GM19238 (cell line): ENCODE data around the gene SIGMAR1.

Experiments
- DNase-seq: peaks from one replicate; pipeline ENCODE4 v3.0.0; 2011; ENCODE audit warnings: low spot score; ENCODE audit not compliant: insufficient read length

Gene SIGMAR1

DNA sequence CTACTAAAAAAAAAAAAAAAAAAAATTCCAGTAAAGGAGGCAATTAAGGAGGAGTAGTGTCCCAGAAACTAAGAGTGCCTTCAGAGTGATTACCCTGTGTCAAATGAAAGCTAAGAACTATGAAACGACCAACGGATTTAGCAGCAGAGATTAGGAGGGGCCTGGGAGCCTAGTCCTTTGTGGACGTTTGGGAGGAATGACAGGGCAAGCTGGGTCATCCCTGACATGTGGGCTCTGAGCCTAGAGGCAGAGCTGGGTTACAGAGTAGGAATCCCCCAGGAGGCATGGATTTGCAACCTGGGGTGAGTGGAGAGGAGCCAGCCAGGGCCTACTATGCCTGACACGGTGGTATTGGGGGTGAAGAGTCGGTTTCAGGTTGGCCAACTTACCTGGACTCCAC, 4.4 kb downstream of the SIGMAR1 start:
- no peak for DNase-seq

DNA sequence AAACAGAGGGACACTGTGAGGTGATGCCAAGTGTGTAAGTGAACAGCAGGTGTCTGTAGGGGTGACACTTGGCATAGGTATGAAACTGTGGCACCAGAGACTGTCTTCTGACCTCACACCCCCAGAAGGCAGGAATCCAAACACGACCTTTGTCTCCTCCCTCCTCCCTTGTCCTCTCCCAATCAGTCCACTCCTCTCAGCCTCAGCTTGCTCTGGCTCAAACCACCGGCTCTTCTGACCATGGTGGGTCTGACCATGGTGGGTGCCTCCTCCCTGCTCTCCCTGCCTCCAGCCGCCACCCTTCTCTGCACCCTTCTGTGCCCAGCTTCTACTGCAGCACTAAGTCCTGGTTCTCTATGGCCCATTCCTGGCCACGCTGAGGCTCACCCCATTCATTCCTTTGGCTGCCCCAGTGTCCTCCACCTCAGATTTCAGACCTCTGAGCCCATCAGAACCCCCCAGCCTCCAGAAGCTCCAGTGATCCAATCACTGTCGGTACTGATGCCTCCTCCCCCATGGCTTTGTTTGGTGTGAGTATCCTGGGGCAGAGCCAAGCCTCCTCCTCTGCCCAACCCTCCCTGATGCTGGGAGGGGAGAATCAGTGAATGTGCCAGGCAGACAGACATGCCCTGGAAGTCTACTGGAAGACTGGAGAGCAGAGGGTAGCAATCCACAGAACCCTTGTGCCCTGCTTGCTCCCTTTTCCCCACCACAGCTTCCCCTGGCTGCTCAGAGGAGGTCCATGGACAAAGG, 7.0 kb downstream of the SIGMAR1 start:
- no peak for DNase-seq

DNA sequence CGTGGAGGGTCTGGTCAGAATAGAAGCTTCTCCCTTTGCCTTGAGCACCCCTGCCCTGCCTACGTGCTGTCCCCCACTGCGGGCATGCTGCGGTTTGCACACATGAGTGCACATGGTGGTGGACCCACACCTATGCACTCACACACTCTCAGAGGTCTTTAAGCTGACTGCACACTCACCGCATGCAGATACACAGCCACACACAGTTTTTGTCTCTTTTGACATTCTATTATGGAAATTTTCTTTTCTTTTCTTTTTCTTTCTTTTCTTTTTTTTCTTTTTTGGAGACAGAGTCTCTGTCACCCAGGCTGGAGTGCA, 8.1 kb downstream of the SIGMAR1 start:
- no peak for DNase-seq

DNA sequence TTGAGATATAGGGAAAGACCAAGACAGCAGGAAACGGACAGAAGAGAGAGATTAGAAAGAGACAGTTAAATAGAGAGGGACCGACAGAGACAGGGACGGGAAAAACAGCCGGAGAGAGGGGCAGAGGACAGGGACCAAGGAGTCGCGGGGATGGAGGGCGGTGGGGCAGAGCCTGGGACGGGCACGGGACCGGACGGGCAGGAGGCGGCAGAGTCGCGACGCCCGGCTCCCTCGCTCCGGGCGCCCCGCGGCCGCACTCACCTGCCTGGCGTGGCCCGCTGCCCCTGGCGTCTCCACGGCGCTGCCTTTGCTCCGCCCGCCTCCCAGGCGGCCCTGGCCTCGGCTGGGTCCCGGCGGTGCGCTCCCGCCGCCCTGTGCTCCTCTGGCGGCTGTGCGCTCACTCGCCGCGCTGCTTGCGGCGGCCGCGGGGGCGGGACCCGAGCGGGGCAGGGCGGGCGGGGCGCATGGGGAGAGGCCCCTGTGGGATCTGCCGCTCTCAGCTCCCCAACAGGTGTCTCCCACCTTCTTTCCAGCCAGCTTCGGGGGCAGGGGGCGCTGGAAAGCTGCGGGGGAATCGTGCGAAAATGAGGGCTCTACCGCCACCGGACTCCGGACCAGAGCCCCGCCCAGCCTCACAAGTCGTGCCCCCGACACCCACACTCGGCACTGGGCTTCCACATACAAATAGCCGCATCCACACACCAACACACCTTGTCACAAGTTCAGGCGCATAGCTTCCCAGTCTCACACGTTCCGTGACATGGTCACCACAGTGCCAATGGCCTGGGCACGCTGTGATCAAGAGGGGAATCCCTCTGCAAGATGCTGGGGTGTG, 8.7 kb downstream of the SIGMAR1 start, which contains the start of gene ARID3C:
Gene ARID3C (minus strand): TSS at position 411 of the 835 bp plus-strand sequence. CDS start 1,052 bp downstream, outside the sequence.
- DNase-seq: no peak

DNA sequence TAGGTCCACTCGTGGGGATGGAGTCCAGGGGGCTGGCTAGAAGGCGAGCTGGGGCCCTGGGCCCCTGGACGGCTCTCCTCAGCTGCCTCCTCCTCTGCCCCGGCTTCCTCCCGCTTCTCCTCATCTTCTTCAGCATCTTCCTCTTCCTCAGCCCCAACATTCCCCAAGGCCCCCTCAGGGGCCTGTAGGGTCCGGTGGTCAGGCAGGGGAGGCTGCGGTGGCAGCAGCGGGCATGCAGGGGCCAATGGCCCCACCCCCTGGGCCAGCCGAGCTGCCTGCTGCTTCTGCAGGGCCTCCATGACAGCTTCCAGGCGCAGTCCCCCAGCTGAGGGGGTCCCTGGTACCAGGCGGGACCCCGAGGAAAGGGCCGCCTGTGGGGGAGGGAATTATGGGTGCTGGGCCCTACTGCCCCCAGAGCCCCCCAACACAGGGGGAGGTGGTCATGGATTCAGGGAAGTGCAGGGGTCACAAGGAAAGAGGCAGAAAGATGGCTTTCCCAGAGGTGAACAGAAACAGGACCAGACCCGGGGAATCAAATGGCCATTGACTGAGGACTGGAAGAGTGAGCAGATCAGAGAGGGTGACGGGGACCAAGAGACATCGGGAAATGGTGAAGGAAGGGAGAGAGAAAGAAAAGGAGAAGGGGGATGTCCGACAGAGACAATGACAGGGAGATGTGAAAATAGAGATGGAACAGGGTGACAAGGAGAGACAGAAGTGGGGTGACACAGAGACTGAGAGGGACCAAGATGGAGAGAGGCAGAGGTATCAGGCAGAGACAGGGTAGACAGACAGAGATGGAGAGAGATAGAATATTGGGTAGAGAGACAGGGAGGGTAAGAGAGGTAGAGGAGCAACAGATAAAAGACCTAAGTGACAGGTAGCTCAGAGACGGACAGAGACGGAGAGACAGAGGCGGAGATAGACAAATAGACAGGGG, 9.6 kb downstream of the SIGMAR1 start:
- no peak for DNase-seq

DNA sequence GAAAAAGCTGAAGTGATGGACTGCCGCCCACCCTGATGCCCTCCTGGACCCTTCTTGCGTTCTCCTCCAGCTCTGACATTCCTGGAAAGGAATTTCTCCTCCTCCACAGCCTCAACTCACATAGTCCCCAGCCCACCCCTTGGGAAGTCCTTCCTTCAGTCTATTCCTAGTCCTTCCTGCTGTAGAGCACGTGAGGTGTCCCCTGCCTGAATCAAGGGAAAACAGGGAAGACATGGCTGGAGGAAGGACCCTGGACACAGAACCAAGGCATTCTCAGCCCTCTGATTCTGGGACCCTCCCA, 12.5 kb downstream of the SIGMAR1 start:
- no peak for DNase-seq

DNA sequence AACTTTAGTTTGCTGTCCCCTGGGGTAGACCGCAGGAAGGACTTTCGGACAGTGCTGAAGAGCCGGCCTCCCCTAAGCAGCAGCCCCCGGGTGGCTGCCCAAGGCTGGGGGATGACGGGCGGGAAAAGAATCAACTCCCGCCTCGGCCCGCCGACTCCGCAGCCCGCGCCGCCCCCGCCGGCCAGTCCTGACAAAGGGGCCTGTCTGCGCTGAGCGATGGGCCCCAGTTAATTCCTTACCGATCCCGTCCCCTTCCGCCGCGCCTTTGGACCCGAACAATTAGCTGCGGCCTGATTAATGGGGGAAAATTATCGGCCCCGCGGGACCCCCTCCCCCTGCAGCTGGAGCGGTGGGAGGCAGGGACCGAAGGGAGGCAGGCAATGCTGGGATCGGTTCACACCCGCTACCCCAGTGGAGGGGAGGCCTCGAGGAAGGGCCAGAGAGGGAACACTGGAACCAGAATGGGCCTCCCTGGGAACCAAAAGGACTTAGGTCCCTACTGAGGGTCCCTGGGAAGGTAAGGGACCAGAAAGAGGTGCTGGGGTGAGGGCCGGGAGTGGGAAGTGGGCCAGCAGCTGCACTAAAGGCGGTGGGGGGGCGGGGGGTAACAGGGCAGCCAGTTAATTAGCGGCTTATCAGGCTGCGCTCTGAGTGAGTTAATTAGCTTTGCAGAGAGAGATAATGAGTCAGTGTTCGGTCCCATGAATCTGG, 13.0 kb downstream of the SIGMAR1 start:
- no peak for DNase-seq

DNA sequence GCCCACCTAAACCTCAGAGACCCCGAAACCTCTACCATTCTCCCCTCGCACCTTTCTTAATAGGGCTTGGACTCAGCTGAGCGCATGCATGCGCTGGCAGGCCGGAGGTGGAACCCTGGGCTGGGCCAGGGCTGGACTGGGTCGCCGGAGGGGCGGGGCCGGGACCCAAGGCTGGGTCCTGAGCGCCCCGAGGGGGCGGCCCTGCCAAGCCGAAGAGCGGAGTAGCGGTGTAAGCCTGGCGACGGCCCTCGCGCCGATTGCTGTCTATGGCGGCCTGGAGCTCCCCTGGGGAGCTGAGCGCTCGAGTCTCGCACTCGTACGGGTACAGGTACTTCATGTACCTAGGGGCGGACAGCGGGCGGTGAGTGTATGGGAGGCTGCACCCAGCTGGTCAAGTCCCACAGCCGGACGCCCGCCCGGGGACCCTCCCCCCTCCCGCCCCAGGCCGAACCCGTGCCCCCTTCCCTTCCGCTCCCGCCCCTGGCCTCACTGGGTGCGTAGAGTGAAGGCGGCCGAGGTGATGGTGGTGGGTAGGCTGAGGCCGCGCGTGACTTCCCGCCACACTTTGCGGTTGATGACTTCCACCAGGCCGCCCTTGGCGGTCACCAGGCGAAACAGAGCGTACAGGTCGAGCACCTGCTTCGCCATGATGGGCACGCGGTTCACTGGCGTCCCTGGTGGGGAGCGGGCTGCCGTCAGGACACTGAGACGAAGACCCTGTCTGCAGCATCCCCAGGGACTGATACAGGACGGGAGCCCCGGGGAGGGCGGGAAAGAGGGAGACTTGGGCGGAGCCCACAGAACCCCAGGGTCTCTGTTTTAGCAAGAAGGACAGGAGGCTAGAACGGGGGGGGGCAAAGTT, 14.0 kb downstream of the SIGMAR1 start:
- no peak for DNase-seq

DNA sequence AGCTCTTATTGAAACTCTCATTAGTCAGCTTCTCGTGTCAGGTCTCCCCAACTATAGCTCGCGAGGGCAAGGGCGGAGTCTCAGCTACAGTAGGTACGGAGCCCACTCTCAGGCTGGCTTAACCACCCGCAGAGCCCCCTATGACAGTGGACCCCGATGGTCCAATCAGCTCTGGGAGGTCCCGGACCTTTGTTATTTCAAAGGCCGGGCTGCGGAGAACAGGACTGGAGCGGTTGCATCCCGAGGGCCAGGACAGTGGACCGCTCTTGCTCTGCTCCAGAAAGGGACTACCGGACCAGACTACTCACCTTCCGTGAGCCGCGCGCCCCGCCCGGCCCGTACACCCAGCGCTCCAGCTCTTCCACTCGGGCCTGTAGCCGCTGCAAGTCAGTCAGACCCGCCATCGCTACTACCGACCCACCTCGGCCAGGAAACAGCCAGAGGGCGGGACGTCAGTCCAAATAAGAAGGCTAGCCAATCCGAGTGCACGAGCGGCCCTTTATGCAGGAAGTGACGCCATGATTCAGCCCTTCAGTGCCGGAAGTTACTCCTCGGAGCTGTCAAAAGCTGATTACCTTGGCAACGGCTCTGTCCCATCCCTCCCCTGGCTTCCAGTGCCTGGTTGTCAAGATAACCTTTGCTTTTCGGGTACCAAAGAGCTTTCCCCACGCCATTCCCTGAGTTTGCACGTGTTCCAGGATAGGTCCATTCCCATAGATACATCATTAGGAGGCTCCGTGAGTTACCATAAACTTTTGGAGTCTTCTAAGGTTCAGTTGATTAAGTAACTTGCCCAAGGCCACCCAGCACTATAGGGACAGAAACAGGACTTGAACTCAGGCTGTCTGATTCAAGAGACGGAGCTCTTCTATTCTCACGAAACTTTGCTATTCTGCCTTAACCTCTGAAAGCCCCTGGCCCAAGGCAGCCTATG, 17.3 kb downstream of the SIGMAR1 start, which contains the start of gene DCTN3:
Gene DCTN3 (minus strand): TSS at position 435 of the 934 bp plus-strand sequence. CDS start 31 bp downstream, at position 404.
- peak; percentile 98 for DNase-seq

DNA sequence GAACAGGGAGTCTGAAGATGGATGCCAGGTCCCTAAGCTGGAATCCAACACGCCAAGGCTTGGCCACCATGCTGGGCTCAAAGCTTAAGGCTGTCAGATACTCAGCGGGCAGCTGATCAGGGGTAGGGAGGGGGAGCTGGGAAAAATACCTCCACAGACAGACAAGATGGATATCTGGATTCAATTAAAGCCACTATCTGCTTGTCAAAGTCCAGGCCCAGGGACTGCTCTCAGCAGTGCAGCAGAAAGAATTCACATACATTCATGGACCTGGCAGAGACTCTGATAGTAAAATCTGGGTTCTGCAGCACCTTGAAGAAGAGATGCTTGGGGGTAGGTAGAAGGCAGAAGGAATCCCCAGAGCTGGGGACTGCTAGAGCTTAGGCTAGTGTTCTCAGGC, 22.5 kb downstream of the SIGMAR1 start:
- no peak for DNase-seq

DNA sequence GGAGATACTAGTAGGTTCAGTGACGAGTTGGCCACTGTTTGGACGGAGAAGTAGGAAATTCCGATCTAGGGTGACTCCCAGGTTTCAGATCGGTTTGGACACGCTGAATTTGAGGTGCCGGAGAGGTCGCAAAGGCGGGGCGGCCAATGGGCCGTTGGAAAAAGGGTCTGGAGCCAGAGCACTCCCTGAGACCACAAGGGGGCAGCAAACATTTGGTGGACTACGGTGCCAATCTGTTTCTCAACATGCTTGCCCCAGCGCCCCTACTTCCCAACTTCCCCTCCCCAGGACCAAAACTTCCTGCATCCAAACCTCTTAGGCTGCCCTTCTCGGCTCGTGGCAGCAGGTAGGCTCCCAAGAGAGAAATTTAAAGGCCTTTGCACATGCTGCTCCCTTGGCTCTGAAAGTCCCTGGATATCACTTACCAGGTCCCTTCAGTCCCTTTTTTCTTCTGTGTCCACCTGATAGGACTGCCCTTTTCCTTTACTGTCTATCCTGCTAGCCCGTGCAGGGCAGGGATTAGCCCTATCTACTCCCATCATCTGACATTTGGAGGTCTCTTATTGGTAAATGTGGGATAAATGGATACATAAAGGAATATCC, 24.7 kb downstream of the SIGMAR1 start:
- DNase-seq: peak; percentile 73

DNA sequence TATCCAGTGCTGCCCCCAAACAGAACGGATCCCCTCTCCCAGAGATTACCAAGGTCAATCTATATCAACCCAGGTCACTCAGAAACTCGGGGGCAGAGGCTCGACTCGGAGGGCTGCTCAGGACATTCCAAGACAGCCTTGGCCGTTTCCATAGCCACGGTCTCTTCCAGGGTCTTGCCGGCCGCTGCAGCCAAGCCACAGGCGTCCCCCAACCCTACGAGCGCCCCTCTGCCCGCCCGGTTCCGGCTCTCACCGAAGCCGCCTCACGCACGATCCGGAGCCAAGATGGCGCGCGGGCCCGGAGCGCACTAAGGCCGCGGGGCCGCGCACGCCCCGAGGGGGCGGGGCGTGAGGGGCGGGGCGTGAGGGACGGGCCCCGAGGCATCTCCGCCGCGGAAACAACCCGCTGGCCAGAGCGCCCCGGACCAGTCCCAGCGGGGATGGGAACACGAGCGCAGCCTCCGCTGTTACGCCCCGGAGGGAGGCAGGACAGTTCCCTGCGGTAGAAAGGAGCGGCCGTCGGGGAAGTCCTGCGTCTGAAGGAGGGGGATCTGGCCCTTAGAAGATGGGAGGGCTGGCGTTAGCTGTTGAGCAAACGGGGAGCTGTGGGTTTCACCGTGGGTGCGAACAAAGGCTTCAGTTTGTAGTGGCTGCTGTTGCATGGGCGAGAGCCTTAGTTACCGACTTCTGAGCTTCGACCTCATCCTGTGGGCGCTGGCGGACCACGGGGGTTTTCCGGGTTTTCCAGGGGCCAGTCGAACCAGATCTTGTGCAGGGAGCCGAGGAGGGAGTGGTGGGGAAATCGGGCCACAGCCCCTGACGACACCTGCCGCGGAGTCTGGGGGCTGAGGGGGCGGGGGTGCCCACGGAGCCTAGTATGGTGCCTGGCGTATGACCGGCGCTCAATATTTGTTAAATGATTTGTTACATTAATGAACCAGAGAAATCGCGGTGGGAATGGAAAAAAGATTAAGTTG, 25.5 kb downstream of the SIGMAR1 start, which contains the start of gene RPP25L:
Gene RPP25L (minus strand): TSS at position 287 of the 977 bp plus-strand sequence. CDS start 801 bp downstream, outside the sequence.
- peak; percentile 96 for DNase-seq

DNA sequence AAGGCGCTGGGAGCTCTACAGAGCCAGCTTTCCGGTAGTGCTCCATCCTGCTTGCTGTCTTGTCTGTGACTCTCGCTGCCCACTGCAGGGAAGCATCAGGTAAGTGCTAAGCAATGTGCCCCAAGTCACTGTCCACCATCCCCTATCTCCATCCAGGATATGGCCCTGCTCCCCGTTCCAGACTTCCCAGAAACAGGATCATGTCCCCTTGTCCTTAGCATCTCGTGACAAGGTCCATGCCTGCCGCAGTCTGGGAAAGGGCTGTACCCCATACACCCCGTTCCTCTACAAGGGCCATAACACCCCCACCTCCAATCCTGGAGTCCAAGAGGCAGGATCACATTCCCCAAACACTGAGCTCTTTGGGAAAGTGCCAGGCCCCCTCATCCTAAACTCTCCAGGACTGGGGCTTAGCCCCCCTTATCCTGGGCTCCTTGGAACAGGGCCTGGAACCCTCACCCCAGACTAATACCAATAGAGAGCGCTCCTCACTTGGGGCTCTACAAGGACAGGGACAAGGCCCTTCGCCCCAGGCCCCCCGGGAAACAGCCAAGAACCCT, 26.3 kb downstream of the SIGMAR1 start:
- DNase-seq: no peak

DNA sequence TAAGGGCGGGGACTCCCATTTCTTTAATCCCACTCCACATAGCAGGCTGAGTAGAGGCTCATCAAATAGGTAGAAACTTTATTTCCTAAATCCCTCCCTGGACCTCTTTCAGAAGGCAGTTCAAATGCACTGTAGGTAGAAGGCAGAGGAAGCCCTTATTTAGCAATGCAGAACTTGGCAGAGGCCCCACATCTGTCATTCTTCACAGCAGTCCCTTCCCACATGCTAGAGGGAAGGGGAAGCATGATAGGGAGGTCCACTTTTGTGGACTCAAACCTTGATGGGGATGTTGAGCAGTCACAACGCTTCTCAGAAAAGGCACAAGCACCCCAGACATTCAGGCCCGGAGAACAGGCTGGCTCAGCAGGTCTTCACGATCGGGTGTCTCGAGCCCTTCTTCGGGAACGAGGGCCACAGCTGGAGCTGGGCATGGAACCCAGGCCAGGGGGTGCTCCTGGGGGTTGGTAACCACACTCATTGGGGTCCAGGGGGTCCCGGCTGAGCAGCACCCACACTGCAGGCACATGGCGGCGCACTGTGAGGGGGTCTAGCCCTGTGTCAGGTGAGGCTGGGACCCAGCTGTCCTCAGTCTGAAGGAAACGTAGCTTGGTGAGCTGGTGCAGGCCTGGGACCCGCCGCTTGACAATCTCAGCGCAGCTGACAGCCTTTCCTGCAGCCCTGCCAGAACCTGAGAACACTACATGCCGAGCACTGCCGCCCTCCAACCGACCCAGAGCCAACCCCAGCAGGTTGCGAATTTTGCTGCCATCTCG, 27.0 kb downstream of the SIGMAR1 start:
- no peak for DNase-seq

DNA sequence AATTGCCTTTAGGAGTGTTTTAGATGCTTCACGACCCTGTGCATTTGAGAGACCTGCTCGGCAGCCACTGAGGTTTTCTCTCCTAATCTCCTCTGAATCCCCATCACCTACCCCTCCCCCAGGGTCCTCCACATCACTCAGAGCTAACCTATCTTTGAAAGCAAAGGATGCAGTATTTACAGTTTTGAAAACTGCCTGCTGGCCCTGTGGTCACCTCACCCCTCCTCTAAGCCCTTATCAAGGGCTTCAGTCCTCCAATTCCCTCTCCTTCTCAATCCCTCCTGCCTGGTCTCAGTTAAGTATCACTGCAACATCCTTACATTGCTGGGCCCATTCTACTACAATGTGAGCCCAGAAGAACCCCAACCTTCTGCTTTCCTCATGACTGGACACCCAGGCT, 30.3 kb downstream of the SIGMAR1 start:
- no peak for DNase-seq

DNA sequence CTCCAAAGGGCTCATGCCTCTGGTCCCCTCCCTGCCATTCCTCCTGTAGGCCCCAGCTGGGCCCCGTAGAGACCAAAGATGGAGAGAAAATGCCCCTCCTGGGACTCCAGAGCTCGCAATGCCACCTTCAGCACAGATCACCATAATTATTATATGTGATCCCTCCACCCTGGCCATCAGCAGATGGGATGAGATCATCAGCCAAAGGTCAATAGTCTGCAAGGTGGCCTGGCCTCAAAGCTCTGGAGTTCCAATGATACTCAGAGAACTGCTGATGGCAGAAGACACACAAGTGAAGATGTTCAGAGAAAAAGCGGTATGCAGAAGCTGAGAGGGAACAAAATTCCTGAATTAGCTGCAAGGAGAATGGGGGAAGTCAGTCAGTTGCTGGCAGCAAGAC, 30.7 kb downstream of the SIGMAR1 start:
- no peak for DNase-seq
